K562 (cell line): ENCODE data around the gene NKIRAS1. TPM values are rescaled to one million over a fixed set of nuclear protein-coding genes. Genes with fewer than 3 reads are reported as not detected.

ENCODE experiments used
- ATF2 ChIP-seq: sonication (generic); formaldehyde crosslinking; IDR thresholded peaks from 2 replicates; pipeline ENCODE4 v1.8.1; 2022; ENCODE audit warnings: missing genetic modification reagents
- BCLAF1 ChIP-seq, 2 experiments: fragments of 450-650 bp in 1 of 2; IDR thresholded peaks; 2 replicates each; pipeline ENCODE4 v1.6.1; 2011 to 2017; ENCODE audit warnings: low read depth in 2 of 2, antibody characterized with exemption in 1 of 2, borderline replicate concordance in 1 of 2, low read length in 1 of 2, mild to moderate bottlenecking in 1 of 2, mixed read lengths in 1 of 2; ENCODE audit not compliant: control insufficient read depth in 1 of 2
- BRD4 ChIP-seq: fragments of 200-600 bp; sonication (generic); IDR thresholded peaks from 2 replicates; pipeline ENCODE4 v1.6.1; 2017; ENCODE audit warnings: inconsistent platforms
- BRD9 ChIP-seq: fragments of 450-650 bp; IDR thresholded peaks from 2 replicates; pipeline ENCODE4 v1.6.1; 2018; ENCODE audit warnings: low read depth; ENCODE audit not compliant: partially characterized antibody
- CBFB ChIP-seq: sonication (generic); formaldehyde crosslinking; IDR thresholded peaks from 2 replicates; pipeline ENCODE4 v1.4.0; 2020; ENCODE audit warnings: mild to moderate bottlenecking, missing genetic modification reagents
- CREB5 ChIP-seq: fragments of 250-450 bp; sonication (Bioruptor Pico); IDR thresholded peaks from 2 replicates; pipeline ENCODE4 v1.5.0; 2020; ENCODE audit warnings: mild to moderate bottlenecking
- FIP1L1 ChIP-seq: fragments of 200-400 bp; formaldehyde crosslinking; IDR thresholded peaks from 2 replicates; pipeline ENCODE4 v1.6.1; 2018; ENCODE audit warnings: mild to moderate bottlenecking, low read depth, low read length; ENCODE audit not compliant: poor library complexity, severe bottlenecking
- GATA2 ChIP-seq: sonication (generic); formaldehyde crosslinking; IDR thresholded peaks from 2 replicates; pipeline ENCODE4 v1.4.0; 2020; ENCODE audit warnings: mild to moderate bottlenecking, missing genetic modification reagents
- HMBOX1 ChIP-seq: sonication (generic); IDR thresholded peaks from 2 replicates; pipeline ENCODE4 v1.6.1; 2016
- HMGN3 ChIP-seq: IDR thresholded peaks from 2 replicates; pipeline ENCODE4 v1.6.1; 2011; ENCODE audit warnings: borderline replicate concordance, low read depth, mild to moderate bottlenecking, mixed read lengths, low read length; ENCODE audit not compliant: insufficient read length; ENCODE audit errors: extremely low read depth
- HNRNPLL ChIP-seq: fragments of 200-400 bp; formaldehyde crosslinking; IDR thresholded peaks from 2 replicates; pipeline ENCODE4 v1.6.1; 2017; ENCODE audit warnings: low read length, low read depth, mild to moderate bottlenecking; ENCODE audit not compliant: poor library complexity, severe bottlenecking
- KLF6 ChIP-seq: fragments of 250-450 bp; sonication (Bioruptor Pico); IDR thresholded peaks from 2 replicates; pipeline ENCODE4 v1.4.0; 2020; ENCODE audit warnings: mild to moderate bottlenecking, moderate library complexity, borderline replicate concordance
- LEF1 ChIP-seq: fragments of 450-650 bp; IDR thresholded peaks from 2 replicates; pipeline ENCODE4 v1.6.1; 2016; ENCODE audit warnings: mild to moderate bottlenecking
- NR4A1 ChIP-seq, 2 experiments: fragments of 250-450 bp in 1 of 2; fragments of 450-650 bp in 1 of 2; sonication (Bioruptor Pico) in 1 of 2; IDR thresholded peaks; 2 replicates each; pipeline versions ENCODE4 v1.4.0 to v1.6.1; 2016 to 2020; ENCODE audit warnings: mild to moderate bottlenecking in 2 of 2, missing compliant biosample characterization in 1 of 2, missing genetic modification characterization in 1 of 2, moderate library complexity in 1 of 2
- OTX1 ChIP-seq: fragments of 450-650 bp; formaldehyde crosslinking; IDR thresholded peaks from 2 replicates; pipeline ENCODE4 v1.4.0; 2022; ENCODE audit warnings: mild to moderate bottlenecking
- SIN3B ChIP-seq: fragments of 450-650 bp; IDR thresholded peaks from 2 replicates; pipeline ENCODE4 v1.6.1; 2017; ENCODE audit warnings: low read depth, mild to moderate bottlenecking, moderate library complexity
- SOX6 ChIP-seq: fragments of 450-650 bp; IDR thresholded peaks from 2 replicates; pipeline ENCODE4 v1.6.1; 2014; ENCODE audit warnings: mild to moderate bottlenecking
- SRF ChIP-seq, 2 experiments: fragments of 250-450, 450-650 bp in 1 of 2; sonication (Bioruptor Pico) in 1 of 2; sonication (generic) in 1 of 2; formaldehyde crosslinking; IDR thresholded peaks; 2 replicates each; pipeline versions ENCODE4 v1.5.0 to v1.5.1; 2020 to 2022; ENCODE audit warnings: mild to moderate bottlenecking in 1 of 2, missing genetic modification reagents in 1 of 2
- TRIM24 ChIP-seq, 2 experiments: fragments of 450-650 bp; IDR thresholded peaks; 2 replicates each; pipeline ENCODE4 v1.6.1; 2016
- ZNF121 ChIP-seq: sonication (generic); formaldehyde crosslinking; conservative IDR thresholded peaks from 2 replicates; pipeline ENCODE4 v1.8.0; 2022; ENCODE audit warnings: missing genetic modification reagents
- ZNF133 ChIP-seq: fragments of 250-450 bp; sonication (Bioruptor Pico); IDR thresholded peaks from 2 replicates; pipeline ENCODE4 v1.4.0; 2020; ENCODE audit warnings: mild to moderate bottlenecking
- ZNF668 ChIP-seq: fragments of 250-450 bp; sonication (Bioruptor Pico); IDR thresholded peaks from 2 replicates; pipeline ENCODE4 v1.8.0; 2022; ENCODE audit warnings: mild to moderate bottlenecking, inconsistent platforms
- polyA plus RNA-seq, 8 experiments: library from polyadenylated mRNA; depleted of rRNA in 4 of 8; stranded (reverse) in 5 of 8; unstranded in 3 of 8; fragments of >200 nt; fragmentation: Nextera tagmentation in 2 of 8; fragmentation: Illumina TruSeq in 1 of 8; extraction: Ambion mirVana in 2 of 8; extraction: Trizol in 1 of 8; gene quantifications; 2 replicates each; pipeline versions ENCODE4 v1.2.1 to v1.2.3, GENCODE V29; 2011 to 2014; ENCODE audit warnings: inconsistent platforms in 1 of 8, missing spikeins in 1 of 8
- total RNA-seq, 7 experiments: library from RNA; depleted of rRNA in 6 of 7; stranded (reverse); fragments of >200 nt in 6 of 7; fragmentation: Illumina TruSeq in 2 of 7; extraction: Trizol in 2 of 7; gene quantifications; 2 replicates each; pipeline versions ENCODE4 v1.2.1 to v1.2.3, GENCODE V29; 2011 to 2021; ENCODE audit warnings: low replicate concordance in 1 of 7

The NKIRAS1 gene
- total and polyA plus RNA-seq, 9 of the 15 experiments (the other 6 are each of a cell fraction or from before 2014, with no cell fraction given): 5.1 to 10.3 (median 6.3) TPM

GRCh38 chr3:23915537-23916108 is 1.2 kb downstream of the NKIRAS1 start (continued):
- no peak for TF ChIP-seq SIN3B
- TF ChIP-seq TRIM24 (IDR thresholded peaks at IDR 0.05): 0 out of 4 replicates have a peak, but pooled peaks have one; percentile 22 to 31
- no peak for TF ChIP-seq BCLAF1 (IDR thresholded peaks at IDR 0.05; ENCODE audit: borderline replicate concordance in 1 of 2, control insufficient read depth in 1 of 2, low read depth in 2 of 2, low read length in 1 of 2)
- no peak for TF ChIP-seq OTX1 (CRISPR knock-in tag)
- no peak for TF ChIP-seq NR4A1 (CRISPR knock-in tag; IDR thresholded peaks at IDR 0.05)
- no peak for TF ChIP-seq NR4A1 (tag; IDR thresholded peaks at IDR 0.05)
- TF ChIP-seq BRD9: peak; percentile 77
- no peak for TF ChIP-seq BRD4
- TF ChIP-seq ZNF133 (CRISPR knock-in tag): no peak
- TF ChIP-seq HMBOX1: 0 out of 2 replicates have a peak, but pooled peaks have one; percentile 37
- no peak for TF ChIP-seq ATF2 (CRISPR knock-in tag)
- TF ChIP-seq CREB5 (CRISPR knock-in tag): no peak
- TF ChIP-seq HNRNPLL: no peak
- no peak; the same call in 1 of the 2 replicates for TF ChIP-seq SOX6
- TF ChIP-seq ZNF668 (CRISPR knock-in tag): no peak
- TF ChIP-seq ZNF121 (CRISPR knock-in tag): no peak
- no peak for TF ChIP-seq LEF1
- TF ChIP-seq SRF (CRISPR knock-in tag; IDR thresholded peaks at IDR 0.05): no peak
- TF ChIP-seq FIP1L1: no peak
- no peak for TF ChIP-seq CBFB (CRISPR knock-in tag)
- TF ChIP-seq KLF6: no peak
- TF ChIP-seq HMGN3: no peak
- TF ChIP-seq GATA2 (CRISPR knock-in tag): 0 out of 2 replicates have a peak, but pooled peaks have one; percentile 24
